Ectodermal cell (in vitro differentiated cells): ENCODE data around the gene CUL3. TPM values are rescaled to one million over a fixed set of nuclear protein-coding genes. Genes with fewer than 3 reads are reported as not detected.
"Not testable (repeated sequence)": the region's sequence is repeated elsewhere in the genome, so short reads cannot be mapped to it uniquely, and the experiment has no call there.

Experiments used
- H3K27ac ChIP-seq: 2 replicates; pipeline ENCODE4 v1.7.0; 2013; ENCODE audit warnings: mild to moderate bottlenecking, low read depth, low read length; ENCODE audit not compliant: insufficient read depth, poor library complexity, severe bottlenecking
- H3K27me3 ChIP-seq: 2 replicates; pipeline ENCODE4 v1.7.0; 2013; ENCODE audit warnings: mild to moderate bottlenecking, low read length; ENCODE audit not compliant: insufficient read depth, control insufficient read depth, poor library complexity, severe bottlenecking
- H3K36me3 ChIP-seq: one replicate; pipeline ENCODE4 v1.7.0; 2013; ENCODE audit warnings: low read length; ENCODE audit not compliant: control insufficient read depth, insufficient read depth
- H3K4me1 ChIP-seq: one replicate; pipeline ENCODE4 v1.7.0; 2013; ENCODE audit warnings: low read length; ENCODE audit not compliant: control insufficient read depth, insufficient read depth
- H3K4me3 ChIP-seq: 2 replicates; pipeline ENCODE4 v1.7.0; 2013; ENCODE audit warnings: low read depth, low read length, control low read depth; ENCODE audit not compliant: insufficient read depth
- H3K9me3 ChIP-seq: 2 replicates; pipeline ENCODE4 v1.7.0; 2013; ENCODE audit warnings: mild to moderate bottlenecking, low read length, moderate library complexity; ENCODE audit not compliant: control insufficient read depth
- whole genome bisulfite sequencing, 2 experiments: methylation state at CpG; one replicate each; pipeline ENCODE4 v1.1.7; 2013; ENCODE audit warnings: missing lambda C conversion rate in 2 of 2; 5-methylcytosine and 5-hydroxymethylcytosine counted together
- polyA plus RNA-seq, 4 experiments: library from polyadenylated mRNA; stranded (reverse); fragments of 50-300 nt; gene quantifications; one replicate each; pipeline ENCODE4 v1.2.3, GENCODE V29; 2013

The CUL3 gene
- 130 TPM for polyA plus RNA-seq (2013, experiment 1 of 4)
- 132 TPM for polyA plus RNA-seq (2013, experiment 2 of 4)
- polyA plus RNA-seq (2013, experiment 3 of 4): 101 TPM
- 107 TPM for polyA plus RNA-seq (2013, experiment 4 of 4)

DNA sequence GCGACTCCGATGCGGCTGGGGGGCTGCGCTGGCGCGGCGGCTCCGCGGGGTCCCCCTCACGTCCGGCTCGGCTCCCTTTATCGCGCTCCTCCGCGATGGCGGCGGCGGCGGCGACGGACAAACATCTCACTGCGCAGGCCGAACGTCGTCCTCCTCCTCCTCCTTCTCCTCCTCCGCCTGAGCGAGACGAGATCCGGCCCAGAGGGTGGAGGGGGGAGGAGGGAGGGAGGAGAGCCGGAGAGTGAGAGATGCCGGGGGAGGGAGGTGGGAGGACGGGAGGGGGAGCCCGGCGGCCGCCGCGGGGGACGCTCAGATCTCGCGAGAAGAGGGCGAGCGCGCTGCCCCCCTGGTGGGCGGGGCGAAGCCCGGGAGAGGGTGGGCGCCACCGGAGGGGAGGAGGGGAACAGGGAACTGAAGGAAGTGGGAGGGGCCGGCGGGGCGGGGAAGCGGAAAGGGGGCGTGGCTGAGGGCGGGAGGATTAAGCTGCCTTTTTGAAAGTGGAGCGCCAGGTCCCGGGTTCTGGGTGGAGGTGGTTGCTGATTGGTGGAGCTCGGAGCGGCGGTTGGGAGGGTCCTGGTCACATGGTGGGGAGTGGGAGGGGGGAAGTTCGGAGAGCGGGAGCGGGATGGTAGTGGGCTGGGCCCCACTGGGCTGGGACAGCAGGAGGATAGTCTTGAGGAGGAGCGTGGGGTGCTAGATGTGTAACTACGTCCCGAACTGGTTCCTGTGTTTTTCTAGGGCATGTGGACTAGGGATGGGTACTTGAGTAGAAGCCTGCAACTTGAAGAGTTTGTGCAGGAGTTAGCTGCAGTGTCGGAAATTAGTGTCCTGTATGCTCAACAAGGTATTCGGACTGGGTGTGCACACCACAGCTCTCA, at the start of gene CUL3:
Gene CUL3, minus strand, starts transcription at position 153 of the 878 bp plus-strand sequence. CDS start 354 bp downstream, outside the sequence.
- Histone ChIP-seq H3K36me3 (no peaks in the 10 kb centered on the region), H3K27ac (peak within 1 kb of the TSS; percentile 81), H3K4me3 (peak within 1 kb of the TSS; percentile 75), H3K9me3 (no peaks in the 10 kb centered on the region), H3K4me1 (peaks cover 8% of the 10 kb centered on the region), H3K27me3 (no peaks in the 10 kb centered on the region)
- WGBS, 2 experiments: 1% methylated on average over 62 to 67 of the region's 68 CpGs

DNA sequence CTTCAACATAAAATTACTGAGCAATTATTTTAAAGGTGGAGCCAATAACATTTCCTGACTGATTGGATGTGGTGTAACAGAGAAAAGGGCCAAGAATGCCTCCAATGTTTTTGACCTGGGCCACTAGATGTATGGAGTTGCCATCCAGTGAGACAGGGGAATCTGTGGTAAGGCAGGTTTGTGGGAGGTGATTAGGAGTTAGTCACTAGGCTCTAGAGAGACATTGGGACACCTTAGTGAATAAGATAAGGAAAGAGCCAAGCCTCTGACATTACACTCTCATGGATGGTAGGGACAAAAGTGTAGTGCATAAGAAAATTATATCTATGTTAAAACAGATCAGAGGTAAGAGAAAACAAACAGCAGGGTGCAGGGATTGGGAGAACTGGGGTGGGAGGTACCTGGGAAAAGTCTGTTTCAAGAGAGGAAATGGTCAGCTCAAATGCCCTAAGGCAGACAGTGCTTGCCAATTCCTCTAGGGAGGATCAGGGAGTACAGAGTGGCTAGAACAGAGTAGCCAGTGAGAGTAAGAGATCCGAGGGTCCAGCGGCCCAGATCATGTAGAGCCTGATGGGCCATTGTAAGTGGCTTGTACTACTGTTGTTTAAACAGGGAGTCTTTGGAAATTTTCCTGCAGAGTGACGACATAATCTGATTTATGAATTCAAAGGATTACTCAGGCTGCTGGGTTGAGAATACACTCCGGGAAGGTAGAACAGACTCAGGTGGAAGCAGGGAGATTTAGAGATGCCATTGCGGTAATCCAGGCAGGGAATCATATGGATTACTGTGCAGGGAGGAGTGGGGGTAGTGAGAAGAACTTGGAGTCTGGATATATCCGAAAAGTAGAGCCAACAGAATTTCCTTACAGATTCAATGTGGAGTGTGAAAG, 45.7 kb upstream of the CUL3 start:
- no peaks in the 10 kb centered on the region for H3K36me3 ChIP-seq
- H3K9me3 ChIP-seq: no peaks in the 10 kb centered on the region
- H3K4me3 ChIP-seq: no peak overlapping the region
- no peaks in the 10 kb centered on the region for H3K27me3 ChIP-seq
- WGBS, 2 experiments: 91 to 96% methylated on average over 6 of the region's 6 CpGs
- H3K4me1 ChIP-seq: no peaks in the 10 kb centered on the region
- H3K27ac ChIP-seq: no peak overlapping the region

DNA sequence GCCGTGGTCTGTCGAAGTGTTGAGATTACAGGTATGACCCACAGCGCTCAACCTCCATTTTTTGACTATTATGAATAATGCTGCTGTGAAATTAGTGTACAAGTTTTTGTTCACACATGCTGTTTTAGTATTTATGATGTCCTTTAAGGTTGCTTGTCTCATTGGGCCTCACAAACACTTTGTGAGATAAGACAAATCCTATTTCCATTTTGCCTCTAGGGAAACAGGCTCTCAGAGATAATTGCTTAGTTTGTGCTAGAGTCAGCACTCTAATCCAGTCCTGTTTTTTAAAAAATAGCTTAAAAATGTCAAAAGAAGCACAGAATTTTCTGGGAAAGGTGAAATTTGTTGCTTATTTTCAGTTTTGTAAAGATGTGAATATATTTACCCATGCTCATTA, 43.3 kb upstream of the CUL3 start:
- H3K9me3 ChIP-seq: no peaks in the 10 kb centered on the region
- H3K36me3 ChIP-seq: no peaks in the 10 kb centered on the region
- H3K27me3 ChIP-seq: no peaks in the 10 kb centered on the region
- no peaks in the 10 kb centered on the region for H3K4me1 ChIP-seq
- WGBS, 2 experiments: 93 to 97% methylated on average over 3 of the region's 3 CpGs
- no peak overlapping the region for H3K27ac ChIP-seq
- no peak overlapping the region for H3K4me3 ChIP-seq

DNA sequence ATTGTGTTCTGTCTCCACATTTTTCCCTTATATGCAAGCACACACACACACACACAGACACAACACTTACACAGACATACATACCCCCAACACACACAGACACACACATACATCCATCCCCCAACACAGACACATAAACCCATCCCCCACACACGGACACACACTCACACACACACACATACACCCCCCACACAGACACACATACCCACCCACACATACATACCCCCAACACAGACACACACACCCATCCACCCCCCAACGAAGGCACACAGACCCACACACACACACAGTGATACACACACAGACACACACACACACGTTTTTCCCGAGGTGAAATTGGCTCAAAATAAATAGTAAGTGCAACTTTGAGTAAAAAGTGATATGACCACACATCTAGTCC, 41.6 kb upstream of the CUL3 start:
- 87 to 90% methylated on average over 4 of the region's 4 CpGs for WGBS, 2 experiments
- no peak overlapping the region for H3K4me3 ChIP-seq
- H3K36me3 ChIP-seq: no peaks in the 10 kb centered on the region
- no peak overlapping the region for H3K27ac ChIP-seq
- no peaks in the 10 kb centered on the region for H3K27me3 ChIP-seq
- H3K4me1 ChIP-seq: no peaks in the 10 kb centered on the region
- H3K9me3 ChIP-seq: no peaks in the 10 kb centered on the region

DNA sequence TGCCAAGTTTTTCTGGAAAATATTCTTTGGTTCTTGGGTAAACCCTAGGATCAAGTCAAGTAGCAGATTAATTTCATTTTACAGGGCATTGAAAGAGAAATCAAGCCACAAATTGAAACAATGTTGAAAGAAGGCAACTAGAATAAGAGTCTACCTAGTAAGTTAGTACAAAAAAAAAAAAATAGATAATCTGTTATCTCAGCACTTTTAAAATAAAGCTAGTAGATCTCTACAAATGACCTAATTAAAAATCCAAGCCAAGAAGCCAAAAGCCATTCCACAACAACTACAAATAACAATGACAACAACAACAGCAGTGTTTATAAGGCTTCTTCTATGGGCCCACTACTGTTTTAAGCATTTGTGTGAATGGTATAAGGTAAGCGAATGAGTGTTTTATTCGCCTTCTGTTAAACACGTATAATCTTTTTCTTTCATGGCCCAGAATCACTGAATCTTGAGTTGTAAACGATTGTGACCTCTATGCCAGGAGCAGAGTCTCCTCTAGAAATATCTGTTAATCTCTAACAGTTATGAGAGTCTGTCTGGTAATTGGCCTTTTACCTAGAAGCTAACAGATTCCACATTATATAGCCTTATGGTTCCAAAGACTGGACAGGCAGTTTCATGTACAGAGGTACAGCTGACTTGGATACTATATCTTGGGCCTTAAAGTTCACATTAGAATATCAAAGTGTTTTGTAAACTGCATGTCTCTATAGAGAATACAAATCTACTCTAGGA, 28.6 kb upstream of the CUL3 start:
- no peak overlapping the region for H3K27ac ChIP-seq
- no peaks in the 10 kb centered on the region for H3K27me3 ChIP-seq
- no peaks in the 10 kb centered on the region for H3K9me3 ChIP-seq
- H3K36me3 ChIP-seq: no peaks in the 10 kb centered on the region
- 92 to 93% methylated on average over 4 of the region's 4 CpGs for WGBS, 2 experiments
- H3K4me3 ChIP-seq: no peak overlapping the region
- H3K4me1 ChIP-seq: no peaks in the 10 kb centered on the region

DNA sequence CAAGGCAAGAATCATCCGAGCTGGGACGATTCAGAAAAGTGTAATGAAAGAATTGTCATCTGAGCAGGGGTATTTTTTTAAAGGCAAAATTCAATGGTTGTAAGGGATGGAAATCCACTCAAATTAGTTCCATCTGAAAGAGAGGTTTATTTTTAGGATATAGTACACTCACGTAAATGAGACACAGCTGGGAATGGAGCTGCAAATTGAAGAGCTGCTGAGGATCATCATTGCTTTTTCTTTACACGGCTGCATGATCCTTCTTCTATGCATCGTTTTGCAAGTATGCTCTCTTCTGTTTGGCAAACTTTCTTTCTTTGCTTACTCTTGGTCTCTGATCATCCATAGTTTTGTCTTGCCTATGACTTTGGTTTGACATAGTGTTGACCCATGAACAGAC, 27.4 kb upstream of the CUL3 start:
- H3K4me1 ChIP-seq: no peaks in the 10 kb centered on the region
- H3K4me3 ChIP-seq: no peak overlapping the region
- WGBS, 2 experiments: 91 to 95% methylated on average over 5 of the region's 5 CpGs
- no peaks in the 10 kb centered on the region for H3K9me3 ChIP-seq
- no peak overlapping the region for H3K27ac ChIP-seq
- H3K27me3 ChIP-seq: no peaks in the 10 kb centered on the region
- H3K36me3 ChIP-seq: no peaks in the 10 kb centered on the region

DNA sequence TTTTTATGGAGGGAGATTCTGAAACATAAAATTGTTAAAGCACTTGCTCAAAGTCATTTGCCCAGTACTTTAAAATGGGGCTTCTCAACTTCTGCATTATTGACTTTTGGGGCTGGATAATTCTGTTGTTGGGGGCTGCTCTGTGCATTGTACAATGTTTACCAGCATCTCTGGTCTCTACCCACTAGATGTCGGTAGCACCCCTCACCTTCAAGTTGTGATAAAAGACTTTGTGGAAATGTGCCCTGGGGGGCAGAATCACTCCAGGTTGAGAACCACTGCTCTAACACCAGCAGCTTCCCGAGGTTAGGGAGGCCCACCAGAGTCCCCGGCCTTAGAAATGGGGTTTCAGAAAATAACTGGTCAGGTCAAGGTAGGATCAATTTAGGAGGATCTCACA, 26.8 kb upstream of the CUL3 start:
- Histone ChIP-seq H3K27ac (no peak overlapping the region), H3K4me1 (no peaks in the 10 kb centered on the region), H3K27me3 (no peaks in the 10 kb centered on the region), H3K4me3 (no peak overlapping the region), H3K36me3 (no peaks in the 10 kb centered on the region), H3K9me3 (no peaks in the 10 kb centered on the region)
- 73 to 88% methylated on average over 3 of the region's 3 CpGs for WGBS, 2 experiments

DNA sequence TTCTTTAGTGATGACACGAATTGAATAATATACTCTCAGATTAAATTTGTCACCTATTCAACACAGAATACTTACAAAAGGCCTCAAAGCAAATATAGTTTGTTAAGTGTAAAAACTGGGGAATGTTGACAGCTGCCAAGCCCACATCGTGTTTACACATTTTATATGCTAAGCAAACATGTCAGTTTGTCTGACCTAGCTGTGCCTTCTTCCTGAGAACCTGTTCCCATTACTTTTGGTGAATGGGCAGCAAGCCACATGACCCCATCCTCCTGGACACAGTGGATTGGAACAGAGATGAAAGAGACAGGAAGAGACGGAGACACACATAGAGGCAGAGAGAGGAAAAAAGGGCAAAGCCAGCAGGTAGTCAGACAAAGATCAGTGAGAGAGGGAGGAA, 22.9 kb upstream of the CUL3 start:
- no peaks in the 10 kb centered on the region for H3K4me1 ChIP-seq
- H3K27me3 ChIP-seq: no peaks in the 10 kb centered on the region
- H3K27ac ChIP-seq: no peak overlapping the region
- no peaks in the 10 kb centered on the region for H3K9me3 ChIP-seq
- 88 to 89% methylated on average over 2 to 3 of the region's 3 CpGs for WGBS, 2 experiments
- H3K4me3 ChIP-seq: no peak overlapping the region
- no peaks in the 10 kb centered on the region for H3K36me3 ChIP-seq

DNA sequence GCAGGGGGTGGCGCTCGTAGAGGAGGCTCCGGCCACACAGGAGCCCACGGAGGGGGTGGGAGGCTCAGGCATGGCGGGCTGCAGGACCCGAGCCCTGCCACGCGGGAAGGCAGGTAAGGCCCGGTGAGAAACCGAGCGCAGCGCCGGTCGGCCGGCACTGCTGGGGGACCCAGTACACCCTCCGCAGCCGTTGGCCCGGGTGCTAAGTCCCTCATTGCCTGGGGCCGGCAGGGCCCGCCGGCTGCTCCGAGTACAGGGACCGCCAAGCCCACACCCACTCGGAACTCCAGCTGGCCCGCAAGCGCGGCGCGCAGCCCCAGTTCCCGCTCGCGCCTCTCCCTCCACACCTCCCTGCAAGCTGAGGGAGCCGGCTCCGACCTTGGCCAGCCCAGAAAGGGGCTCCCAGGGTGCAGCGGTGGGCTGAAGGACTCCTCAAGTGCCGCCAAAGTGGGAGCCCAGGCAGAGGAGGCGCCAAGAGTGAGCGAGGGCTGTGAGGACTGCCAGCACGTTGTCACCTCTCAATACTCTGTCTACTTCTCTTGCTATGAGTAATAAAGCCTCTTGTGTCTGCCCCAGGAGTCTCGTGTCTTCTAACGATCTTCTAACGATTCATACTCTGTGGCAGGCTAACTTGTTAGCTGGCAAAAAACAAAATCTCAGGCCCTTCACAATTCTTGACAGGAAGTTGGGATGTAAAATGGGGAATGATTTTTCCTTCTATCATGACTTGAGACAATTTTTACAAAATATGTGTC, 18.8 kb upstream of the CUL3 start:
- H3K4me1 ChIP-seq, H3K9me3 ChIP-seq, H3K27ac ChIP-seq, H3K36me3 ChIP-seq, H3K27me3 ChIP-seq, H3K4me3 ChIP-seq: not testable (repeated sequence)
- WGBS, 2 experiments: 96% methylated on average over 42 of the region's 42 CpGs
